ENCODE results near the gene NAA40. TPM values are rescaled to one million over a fixed set of nuclear protein-coding genes. Genes with fewer than 3 reads are reported as not detected.

Gene NAA40
- total and polyA plus RNA-seq, 2 of the 13 experiments (the other 11 are each of a cell fraction or from before 2014, with no cell fraction given), result 11.1 to 17.9 TPM

DNA sequence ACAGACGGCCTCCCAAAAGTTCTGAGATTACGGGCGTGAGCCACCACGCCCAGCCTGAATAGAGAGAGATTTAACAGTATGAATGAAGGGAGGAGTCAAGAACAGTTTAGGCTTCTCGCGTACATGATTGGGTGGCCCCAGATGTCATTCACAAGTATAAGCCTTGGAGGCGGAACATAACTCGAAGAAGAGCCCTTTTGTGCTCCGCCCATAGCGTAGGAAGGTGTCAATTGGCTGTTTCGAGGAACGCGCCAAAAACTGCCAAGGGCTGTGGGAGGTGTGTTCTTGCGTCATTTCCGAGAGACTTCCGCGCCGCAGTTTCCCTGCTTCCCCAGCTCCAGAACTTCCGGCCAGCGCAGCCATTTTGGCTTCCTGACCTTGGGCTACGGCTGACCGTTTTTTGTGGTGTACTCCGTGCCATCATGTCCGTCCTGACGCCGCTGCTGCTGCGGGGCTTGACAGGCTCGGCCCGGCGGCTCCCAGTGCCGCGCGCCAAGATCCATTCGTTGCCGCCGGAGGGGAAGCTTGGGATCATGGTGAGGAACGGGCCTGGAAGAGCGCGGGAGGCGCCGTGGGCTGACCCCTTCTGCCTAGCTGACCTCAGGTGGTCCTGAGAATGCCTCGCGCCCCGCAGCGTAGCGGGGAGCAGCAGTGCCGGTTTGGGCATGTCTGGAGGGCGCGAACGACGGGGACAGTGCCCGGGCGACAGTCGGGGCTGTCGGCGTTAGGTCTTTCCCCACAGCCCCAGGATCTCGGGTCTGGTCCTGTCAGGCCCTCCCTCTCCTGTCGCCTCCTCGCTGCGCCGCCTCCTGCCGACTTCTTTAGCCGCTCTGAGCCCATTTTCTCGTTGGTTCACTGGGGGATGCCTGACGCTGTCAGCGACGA is 35.7 kb downstream of the NAA40 start, which contains the start of gene COX8A (continued):
- TF ChIP-seq ZNF30 (CRISPR knock-in tag; IDR thresholded peaks at IDR 0.05) (no peak), ZNF441 (CRISPR knock-in tag; IDR thresholded peaks at IDR 0.05; ENCODE audit: borderline replicate concordance) (no peak), CENPX (CRISPR knock-in tag; IDR thresholded peaks at IDR 0.05) (no peak), TEAD2 (CRISPR knock-in tag; IDR thresholded peaks at IDR 0.05) (no peak), IKZF4 (CRISPR knock-in tag; IDR thresholded peaks at IDR 0.05; ENCODE audit: borderline replicate concordance, low read depth, not compliant biosample characterization) (no peak), ZNF326 (CRISPR knock-in tag; IDR thresholded peaks at IDR 0.05; ENCODE audit: borderline replicate concordance) (no peak), KDM3A (CRISPR knock-in tag; IDR thresholded peaks at IDR 0.05; ENCODE audit: low read depth) (0 out of 2 replicates have a peak, but pooled peaks have one; percentile 25), ARHGAP35 (CRISPR knock-in tag; IDR thresholded peaks at IDR 0.05; ENCODE audit: borderline replicate concordance) (no peak), SNAPC2 (CRISPR knock-in tag; IDR thresholded peaks at IDR 0.05) (peak; percentile 55; the same call in 1 of the 2 replicates), MIER2 (CRISPR knock-in tag; IDR thresholded peaks at IDR 0.05) (no peak), ATF7-NPFF (CRISPR knock-in tag; IDR thresholded peaks at IDR 0.05; ENCODE audit: low read depth) (peak; percentile 78), AGO2 (optimal IDR thresholded peaks at IDR 0.05; ENCODE audit: low read depth, low read length) (peak; percentile 85), ESRRA (CRISPR knock-in tag; IDR thresholded peaks at IDR 0.05; ENCODE audit: low read depth) (peak; percentile 87), RORA (CRISPR knock-in tag; IDR thresholded peaks at IDR 0.05) (no peak), TRIM24 (CRISPR knock-in tag; IDR thresholded peaks at IDR 0.05) (no peak), ZNF570 (CRISPR knock-in tag; IDR thresholded peaks at IDR 0.05; ENCODE audit: borderline replicate concordance) (no peak), RELA (CRISPR knock-in tag; IDR thresholded peaks at IDR 0.05) (no peak)
- TF ChIP-seq, protein P1, sequence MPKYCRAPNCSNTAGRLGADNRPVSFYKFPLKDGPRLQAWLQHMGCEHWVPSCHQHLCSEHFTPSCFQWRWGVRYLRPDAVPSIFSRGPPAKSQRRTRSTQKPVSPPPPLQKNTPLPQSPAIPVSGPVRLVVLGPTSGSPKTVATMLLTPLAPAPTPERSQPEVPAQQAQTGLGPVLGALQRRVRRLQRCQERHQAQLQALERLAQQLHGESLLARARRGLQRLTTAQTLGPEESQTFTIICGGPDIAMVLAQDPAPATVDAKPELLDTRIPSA (CRISPR knock-in tag; IDR thresholded peaks at IDR 0.05; ENCODE audit: borderline replicate concordance), result 0 out of 2 replicates have a peak, but pooled peaks have one; percentile 16
- TF ChIP-seq, protein P2, sequence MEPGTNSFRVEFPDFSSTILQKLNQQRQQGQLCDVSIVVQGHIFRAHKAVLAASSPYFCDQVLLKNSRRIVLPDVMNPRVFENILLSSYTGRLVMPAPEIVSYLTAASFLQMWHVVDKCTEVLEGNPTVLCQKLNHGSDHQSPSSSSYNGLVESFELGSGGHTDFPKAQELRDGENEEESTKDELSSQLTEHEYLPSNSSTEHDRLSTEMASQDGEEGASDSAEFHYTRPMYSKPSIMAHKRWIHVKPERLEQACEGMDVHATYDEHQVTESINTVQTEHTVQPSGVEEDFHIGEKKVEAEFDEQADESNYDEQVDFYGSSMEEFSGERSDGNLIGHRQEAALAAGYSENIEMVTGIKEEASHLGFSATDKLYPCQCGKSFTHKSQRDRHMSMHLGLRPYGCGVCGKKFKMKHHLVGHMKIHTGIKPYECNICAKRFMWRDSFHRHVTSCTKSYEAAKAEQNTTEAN (CRISPR knock-in tag; conservative IDR thresholded peaks at IDR 0.05), result 0 out of 2 replicates have a peak, but pooled peaks have one; percentile 43
- TF ChIP-seq, protein P3, sequence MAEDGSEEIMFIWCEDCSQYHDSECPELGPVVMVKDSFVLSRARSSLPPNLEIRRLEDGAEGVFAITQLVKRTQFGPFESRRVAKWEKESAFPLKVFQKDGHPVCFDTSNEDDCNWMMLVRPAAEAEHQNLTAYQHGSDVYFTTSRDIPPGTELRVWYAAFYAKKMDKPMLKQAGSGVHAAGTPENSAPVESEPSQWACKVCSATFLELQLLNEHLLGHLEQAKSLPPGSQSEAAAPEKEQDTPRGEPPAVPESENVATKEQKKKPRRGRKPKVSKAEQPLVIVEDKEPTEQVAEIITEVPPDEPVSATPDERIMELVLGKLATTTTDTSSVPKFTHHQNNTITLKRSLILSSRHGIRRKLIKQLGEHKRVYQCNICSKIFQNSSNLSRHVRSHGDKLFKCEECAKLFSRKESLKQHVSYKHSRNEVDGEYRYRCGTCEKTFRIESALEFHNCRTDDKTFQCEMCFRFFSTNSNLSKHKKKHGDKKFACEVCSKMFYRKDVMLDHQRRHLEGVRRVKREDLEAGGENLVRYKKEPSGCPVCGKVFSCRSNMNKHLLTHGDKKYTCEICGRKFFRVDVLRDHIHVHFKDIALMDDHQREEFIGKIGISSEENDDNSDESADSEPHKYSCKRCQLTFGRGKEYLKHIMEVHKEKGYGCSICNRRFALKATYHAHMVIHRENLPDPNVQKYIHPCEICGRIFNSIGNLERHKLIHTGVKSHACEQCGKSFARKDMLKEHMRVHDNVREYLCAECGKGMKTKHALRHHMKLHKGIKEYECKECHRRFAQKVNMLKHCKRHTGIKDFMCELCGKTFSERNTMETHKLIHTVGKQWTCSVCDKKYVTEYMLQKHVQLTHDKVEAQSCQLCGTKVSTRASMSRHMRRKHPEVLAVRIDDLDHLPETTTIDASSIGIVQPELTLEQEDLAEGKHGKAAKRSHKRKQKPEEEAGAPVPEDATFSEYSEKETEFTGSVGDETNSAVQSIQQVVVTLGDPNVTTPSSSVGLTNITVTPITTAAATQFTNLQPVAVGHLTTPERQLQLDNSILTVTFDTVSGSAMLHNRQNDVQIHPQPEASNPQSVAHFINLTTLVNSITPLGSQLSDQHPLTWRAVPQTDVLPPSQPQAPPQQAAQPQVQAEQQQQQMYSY (CRISPR knock-in tag; IDR thresholded peaks at IDR 0.05), result peak; percentile 65; the same call in 1 of the 2 replicates
- TF ChIP-seq, protein P4, sequence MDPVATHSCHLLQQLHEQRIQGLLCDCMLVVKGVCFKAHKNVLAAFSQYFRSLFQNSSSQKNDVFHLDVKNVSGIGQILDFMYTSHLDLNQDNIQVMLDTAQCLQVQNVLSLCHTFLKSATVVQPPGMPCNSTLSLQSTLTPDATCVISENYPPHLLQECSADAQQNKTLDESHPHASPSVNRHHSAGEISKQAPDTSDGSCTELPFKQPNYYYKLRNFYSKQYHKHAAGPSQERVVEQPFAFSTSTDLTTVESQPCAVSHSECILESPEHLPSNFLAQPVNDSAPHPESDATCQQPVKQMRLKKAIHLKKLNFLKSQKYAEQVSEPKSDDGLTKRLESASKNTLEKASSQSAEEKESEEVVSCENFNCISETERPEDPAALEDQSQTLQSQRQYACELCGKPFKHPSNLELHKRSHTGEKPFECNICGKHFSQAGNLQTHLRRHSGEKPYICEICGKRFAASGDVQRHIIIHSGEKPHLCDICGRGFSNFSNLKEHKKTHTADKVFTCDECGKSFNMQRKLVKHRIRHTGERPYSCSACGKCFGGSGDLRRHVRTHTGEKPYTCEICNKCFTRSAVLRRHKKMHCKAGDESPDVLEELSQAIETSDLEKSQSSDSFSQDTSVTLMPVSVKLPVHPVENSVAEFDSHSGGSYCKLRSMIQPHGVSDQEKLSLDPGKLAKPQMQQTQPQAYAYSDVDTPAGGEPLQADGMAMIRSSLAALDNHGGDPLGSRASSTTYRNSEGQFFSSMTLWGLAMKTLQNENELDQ (CRISPR knock-in tag; IDR thresholded peaks at IDR 0.05; ENCODE audit: borderline replicate concordance), result no peak
